Measurements from ENCODE around the gene SPATA6L.
"Not testable (repeated sequence)": the region's sequence is repeated elsewhere in the genome, so short reads cannot be mapped to it uniquely, and the experiment has no call there.

The SPATA6L gene

DNA sequence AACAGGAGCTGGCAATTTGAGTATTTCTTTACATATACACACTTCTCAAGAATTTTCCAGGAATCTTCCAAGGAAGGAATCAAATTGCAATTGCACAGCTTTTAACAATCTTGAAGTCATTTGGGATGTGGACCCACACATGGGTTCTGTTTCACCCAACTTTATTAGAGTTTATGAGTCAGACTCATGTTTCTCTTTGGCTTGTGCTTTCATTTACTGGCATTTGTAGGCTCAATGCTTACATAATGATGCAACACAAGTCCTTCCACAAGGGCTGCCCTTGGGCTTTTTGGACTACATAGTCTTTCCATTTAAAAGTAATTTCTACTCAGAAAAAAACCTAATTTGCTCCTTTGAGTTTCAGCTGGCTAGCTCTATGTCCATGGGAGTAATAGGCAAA is 8.5 kb upstream of the SPATA6L start:
- DNase-seq: no peak

GRCh38 chr9:4671737-4672136 is 5.5 kb upstream of the SPATA6L start:
- DNase-seq: no peak

DNA sequence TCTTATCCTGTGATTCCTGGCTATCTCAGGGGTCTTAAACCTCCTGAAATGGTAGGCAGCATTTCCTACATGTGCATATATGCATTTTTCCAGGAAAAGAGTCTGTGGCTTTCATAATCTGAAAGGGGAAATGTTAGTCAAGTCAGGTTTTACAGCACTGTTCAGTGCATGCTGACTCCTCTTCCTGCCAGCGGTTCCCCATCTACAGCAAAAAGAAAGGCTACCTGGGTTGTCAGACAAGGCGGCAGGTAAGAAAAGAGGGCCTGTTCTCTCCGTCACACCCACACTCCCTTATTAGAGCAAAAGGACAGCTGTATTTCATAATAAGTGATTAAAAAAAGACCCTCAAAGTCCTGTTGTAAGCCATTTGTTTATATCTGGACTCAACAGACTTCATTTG is 4.3 kb upstream of the SPATA6L start:
- no peak for DNase-seq

GRCh38 chr9:4669890-4670289 is 3.6 kb upstream of the SPATA6L start:
- DNase-seq: no peak

GRCh38 chr9:4668604-4669003 is 2.3 kb upstream of the SPATA6L start:
- DNase-seq: no peak

- DNase-seq: peak; percentile 41
Measured at GRCh38 chr9:4667681-4668080, 1.4 kb upstream of the SPATA6L start.

GRCh38 chr9:4665357-4665756 is 923 bp downstream of the SPATA6L start:
- no peak for DNase-seq

DNA sequence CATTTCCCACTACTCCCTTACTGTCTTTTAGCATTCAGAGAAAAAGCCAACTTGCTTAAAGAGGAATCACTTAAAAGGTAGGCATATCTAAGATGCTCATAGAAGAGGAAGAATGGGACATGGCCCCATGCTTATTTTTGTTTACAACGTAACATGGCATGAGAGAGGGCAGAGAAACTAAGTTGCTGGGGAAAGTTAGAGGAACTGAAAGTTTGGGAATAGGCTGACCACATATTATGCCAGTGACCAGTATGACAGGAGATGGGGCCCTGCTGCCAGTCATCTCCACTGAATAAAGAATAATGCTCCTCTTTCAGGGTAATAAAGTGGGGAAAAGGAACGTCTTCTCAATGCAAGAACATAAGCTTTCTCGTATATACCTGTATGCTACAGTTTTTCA is 2.3 kb downstream of the SPATA6L start:
- no peak for DNase-seq

DNA sequence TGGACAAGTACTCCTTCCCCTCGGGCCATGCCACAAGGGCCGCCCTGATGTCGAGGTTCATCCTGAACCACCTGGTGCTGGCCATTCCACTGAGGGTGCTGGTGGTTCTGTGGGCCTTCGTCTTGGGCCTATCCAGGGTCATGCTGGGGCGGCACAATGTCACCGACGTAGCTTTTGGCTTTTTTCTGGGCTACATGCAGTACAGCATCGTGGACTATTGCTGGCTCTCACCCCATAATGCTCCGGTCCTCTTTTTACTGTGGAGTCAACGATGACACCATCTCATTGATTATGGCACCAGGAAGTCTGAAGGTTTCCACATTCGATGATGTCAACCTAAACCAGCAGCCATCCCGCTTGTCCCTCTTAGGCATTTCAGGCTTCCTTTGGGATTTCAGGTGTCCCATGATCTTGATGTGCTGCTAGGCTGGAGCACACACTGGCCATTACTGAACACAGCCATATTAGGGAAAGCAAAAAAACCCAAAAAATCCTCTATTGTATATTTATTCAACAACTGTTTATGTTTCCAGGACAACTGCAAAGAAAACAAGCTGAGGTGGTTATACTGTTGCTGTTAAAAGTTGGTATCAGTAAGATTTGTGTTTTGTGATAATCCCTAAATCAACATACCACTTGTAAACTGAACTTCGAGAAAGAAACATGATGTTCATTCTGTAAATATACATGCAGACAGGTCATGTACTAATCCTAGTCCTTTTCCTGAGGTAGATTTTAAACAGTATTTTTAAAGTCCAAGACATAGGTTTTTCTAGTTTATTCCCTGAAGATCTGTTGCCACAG is 3.1 kb downstream of the SPATA6L start:
- DNase-seq: peak; percentile 41

DNA sequence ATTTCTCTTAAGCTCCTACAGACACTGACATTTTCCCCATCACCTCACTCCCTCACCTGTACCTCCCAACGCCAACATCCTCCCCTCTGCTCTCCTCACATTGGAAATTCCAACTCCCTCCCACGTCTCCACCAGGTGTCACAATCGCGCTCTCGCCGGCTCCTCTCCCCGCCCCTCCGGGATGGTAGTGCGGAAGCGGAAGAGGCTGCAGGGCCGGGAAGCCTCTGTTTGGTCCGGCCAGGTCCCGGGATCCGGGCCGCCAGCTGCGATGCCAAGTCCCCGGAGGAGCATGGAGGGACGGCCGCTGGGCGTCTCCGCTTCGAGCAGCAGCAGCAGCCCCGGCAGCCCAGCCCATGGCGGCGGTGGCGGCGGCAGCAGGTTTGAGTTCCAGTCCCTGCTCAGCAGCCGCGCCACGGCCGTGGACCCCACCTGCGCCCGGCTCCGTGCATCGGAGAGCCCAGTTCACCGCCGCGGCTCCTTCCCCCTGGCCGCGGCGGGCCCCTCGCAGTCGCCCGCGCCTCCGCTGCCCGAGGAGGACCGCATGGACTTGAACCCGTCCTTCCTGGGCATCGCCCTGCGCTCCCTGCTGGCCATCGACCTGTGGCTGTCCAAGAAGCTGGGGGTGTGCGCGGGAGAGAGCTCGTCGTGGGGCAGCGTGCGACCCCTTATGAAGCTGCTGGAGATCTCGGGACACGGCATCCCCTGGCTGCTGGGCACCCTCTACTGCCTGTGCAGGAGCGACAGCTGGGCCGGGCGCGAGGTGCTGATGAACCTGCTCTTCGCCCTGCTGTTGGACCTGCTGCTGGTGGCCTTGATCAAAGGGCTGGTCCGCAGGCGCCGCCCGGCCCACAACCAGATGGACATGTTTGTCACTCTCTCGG is 3.9 kb downstream of the SPATA6L start, which contains the start of gene PLPP6:
TSS of gene PLPP6 (plus strand) at position 187 of the 881 bp plus-strand sequence. CDS start at position 269, 82 bp downstream.
- DNase-seq: peak; percentile 75

GRCh38 chr9:4661611-4662010 is 4.7 kb downstream of the SPATA6L start:
- no peak for DNase-seq

DNA sequence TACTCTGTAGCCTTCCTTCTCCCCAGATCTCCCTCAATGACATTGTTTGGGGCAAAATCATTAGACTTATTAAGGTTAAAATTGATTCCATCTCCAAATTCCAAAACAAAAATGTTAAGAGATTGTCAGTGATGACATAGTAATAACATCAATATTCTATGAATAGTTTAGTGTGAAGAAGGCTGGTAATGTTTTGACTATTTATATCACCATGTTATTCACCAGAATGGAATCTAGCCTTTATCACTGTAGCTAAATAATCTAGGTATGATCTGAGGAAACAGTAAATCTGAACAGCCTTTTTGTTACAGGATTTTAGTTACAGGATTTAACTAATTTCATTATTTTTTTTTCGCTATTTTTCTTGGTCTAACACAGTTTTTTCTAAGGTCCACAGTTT is 5.1 kb downstream of the SPATA6L start:
- DNase-seq: no peak

- DNase-seq: not testable (repeated sequence)
Measured at GRCh38 chr9:4660665-4661064, 5.6 kb downstream of the SPATA6L start.

DNA sequence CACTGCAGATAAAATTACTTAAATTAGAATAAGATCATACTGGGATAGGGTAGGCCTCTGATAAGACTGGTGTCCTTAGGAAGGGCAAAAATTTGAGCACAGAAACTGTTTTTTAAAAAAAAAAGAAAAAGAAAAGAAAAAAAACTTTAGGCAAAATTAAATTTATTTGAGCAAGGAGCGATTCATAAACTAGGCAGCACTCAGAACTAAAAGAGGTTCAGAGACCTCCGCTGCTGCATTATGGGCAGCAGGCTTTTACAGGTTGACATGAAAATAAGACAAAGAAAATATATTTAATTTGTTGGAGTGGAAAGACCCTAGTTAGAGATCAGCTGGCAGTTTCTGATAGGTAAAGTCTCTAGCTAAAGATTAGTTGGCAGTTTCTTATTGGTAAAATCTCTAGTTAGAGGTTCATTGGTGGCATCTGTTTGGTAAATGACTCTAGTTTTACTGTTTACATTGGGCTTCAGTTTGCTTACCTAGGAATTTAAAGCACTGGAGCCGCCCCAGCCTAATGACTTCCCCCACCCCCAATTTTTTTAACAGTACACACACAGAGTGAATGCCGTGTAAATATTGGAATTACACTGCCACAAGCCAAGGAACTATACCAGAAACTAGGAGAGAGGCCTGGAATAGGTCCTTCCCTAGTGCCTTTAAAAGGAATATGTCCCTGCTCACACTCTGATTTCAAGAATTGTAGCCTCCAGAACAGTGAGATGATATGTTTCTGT is 8.7 kb downstream of the SPATA6L start:
- DNase-seq: no peak

- no peak for DNase-seq
Measured at GRCh38 chr9:4656621-4657020, 9.7 kb downstream of the SPATA6L start.

DNA sequence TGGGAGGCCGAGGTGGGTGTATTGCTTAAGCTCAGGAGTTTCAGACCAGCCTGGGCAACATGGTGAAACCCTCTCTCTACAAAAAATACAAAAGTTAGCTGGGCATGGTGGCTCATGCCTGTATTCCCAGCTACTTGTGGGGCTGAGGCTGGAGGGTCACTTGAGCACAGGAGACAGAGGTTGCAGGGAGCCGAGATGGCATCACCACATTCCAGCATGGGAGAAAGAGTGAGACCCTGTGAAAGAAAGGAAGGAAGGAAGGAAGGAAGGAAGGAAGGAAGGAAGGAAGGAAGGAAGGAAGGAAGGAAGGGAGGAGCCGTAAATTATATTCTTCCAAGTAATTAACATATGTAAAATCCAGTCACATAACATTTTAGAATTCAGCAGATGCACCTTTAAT is 10.1 kb downstream of the SPATA6L start:
- DNase-seq: not testable (repeated sequence)

GRCh38 chr9:4654538-4654937 is 11.7 kb downstream of the SPATA6L start:
- DNase-seq: no peak

DNA sequence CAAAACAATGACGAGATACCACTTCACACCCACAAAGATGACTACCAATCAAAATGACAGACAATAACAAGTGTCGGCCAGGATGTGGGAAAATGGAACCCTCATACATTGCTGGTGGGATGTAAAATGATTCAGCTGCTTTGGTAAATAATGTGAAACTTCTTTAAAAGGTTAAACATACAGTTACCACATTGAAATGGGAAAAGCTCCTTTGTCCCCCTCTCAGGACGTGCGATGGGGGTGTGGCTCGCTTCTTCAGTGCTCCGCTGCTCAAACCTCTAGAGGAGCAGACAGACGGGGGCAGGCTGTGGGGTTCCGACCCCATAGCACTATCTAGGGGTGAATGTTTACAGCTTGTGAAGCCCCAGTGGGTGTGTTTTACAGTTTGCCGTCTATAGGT is 12.2 kb downstream of the SPATA6L start:
- no peak for DNase-seq

DNA sequence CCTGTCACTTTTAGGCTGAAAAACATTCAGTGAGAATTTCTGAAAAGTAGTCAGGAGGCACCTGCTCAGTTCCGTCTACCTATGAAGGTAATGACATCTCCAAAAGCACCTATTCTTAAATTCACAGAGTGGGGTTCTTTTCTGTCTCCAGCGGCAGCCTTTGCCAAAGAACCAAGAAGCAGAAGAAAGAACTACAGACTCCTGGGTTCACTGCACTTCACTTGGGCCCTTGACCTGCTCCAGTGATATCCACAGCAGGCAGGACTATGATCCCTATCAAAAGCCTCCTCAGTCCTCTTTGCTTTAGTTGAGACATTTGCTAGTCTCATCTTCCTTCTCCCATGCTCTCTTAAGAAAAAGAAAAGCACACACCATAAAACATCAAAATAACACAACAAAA is 23.9 kb downstream of the SPATA6L start:
- no peak for DNase-seq

- peak; percentile 42 for DNase-seq
Measured at GRCh38 chr9:4640027-4640426, 26.3 kb downstream of the SPATA6L start.

- no peak for DNase-seq
Measured at GRCh38 chr9:4639420-4639819, 26.9 kb downstream of the SPATA6L start.

- no peak for DNase-seq
Measured at GRCh38 chr9:4638968-4639367, 27.3 kb downstream of the SPATA6L start.

DNA sequence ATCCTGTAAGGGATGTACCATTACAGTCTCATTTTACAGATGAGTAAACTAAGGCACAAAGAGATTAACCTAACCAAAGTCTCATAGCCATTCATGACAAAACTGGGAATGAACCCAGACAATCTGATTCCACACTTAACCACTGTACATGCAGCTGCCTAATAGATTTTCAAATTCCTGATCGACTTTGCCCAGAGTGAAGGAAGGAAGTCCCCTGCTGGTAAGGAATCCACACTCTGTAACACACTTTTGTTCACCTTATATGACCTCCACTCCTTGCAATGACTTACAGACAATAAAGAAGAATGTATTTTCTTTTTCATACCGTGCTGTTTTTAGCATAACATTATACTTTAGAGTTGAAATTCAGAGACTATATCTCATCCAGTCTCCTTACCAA is 35.4 kb downstream of the SPATA6L start:
- no peak for DNase-seq
